Measurements from ENCODE around the gene GSDMA. TPM values are rescaled to one million over a fixed set of nuclear protein-coding genes. Genes with fewer than 3 reads are reported as not detected.

GSDMA gene
- total and polyA plus RNA-seq, 4 donors: 0.06 to 0.23 (median 0.13) TPM

DNA sequence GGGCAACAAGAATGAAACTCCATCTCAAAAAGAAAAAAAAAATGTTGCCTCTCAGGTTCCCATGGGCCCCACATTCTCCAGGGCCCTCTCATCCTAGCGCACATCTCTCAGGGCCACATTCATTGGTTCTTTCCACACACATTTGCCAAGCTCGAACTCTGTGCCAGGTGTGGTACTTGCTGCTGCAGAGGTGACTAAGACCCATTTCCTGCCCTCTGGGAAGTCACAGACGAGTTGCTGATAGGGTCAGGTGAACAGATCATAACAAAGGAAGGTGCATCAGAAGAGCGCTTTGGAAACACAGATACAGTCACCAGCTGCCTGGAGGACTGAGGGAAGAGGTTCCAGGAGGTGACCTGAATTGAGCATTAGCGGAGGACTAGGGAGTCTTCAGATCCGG lies 1.0 kb downstream of the GSDMA start:
- H3K36me3 ChIP-seq (ENCODE audit: control insufficient read depth in 4 of 4, insufficient read depth in 3 of 4, low read depth in 1 of 4, low read length in 3 of 4): no peaks in the 10 kb centered on the region
- H3K27me3 ChIP-seq (ENCODE audit: control insufficient read depth in 4 of 4, insufficient read depth in 4 of 4, low read length in 3 of 4): no peaks in the 10 kb centered on the region
- H3K4me1 ChIP-seq (ENCODE audit: control insufficient read depth in 4 of 4, insufficient read depth in 4 of 4, low read length in 3 of 4): no peaks in the 10 kb centered on the region
- 73% methylated on average over 6 of the region's 6 CpGs for WGBS
- H3K4me3 ChIP-seq (ENCODE audit: low read depth in 1 of 3, low read length in 3 of 3): no peak overlapping the region
- no peak overlapping the region for H3K27ac ChIP-seq (ENCODE audit: low read depth in 1 of 2, low read length in 2 of 2)
- H3K9me3 ChIP-seq (ENCODE audit: control insufficient read depth in 4 of 4, low read length in 3 of 4): no peaks in the 10 kb centered on the region
- DNase-seq (ENCODE audit: low spot score): no peak
- H3K9ac ChIP-seq (ENCODE audit: low read depth in 1 of 2, low read length in 2 of 2): no peak overlapping the region
- TF ChIP-seq FOXA2 (IDR thresholded peaks at IDR 0.05) (no peak), HNF4G (IDR thresholded peaks at IDR 0.05) (no peak), ATF3 (IDR thresholded peaks at IDR 0.05) (no peak)
- TF ChIP-seq, protein P1, sequence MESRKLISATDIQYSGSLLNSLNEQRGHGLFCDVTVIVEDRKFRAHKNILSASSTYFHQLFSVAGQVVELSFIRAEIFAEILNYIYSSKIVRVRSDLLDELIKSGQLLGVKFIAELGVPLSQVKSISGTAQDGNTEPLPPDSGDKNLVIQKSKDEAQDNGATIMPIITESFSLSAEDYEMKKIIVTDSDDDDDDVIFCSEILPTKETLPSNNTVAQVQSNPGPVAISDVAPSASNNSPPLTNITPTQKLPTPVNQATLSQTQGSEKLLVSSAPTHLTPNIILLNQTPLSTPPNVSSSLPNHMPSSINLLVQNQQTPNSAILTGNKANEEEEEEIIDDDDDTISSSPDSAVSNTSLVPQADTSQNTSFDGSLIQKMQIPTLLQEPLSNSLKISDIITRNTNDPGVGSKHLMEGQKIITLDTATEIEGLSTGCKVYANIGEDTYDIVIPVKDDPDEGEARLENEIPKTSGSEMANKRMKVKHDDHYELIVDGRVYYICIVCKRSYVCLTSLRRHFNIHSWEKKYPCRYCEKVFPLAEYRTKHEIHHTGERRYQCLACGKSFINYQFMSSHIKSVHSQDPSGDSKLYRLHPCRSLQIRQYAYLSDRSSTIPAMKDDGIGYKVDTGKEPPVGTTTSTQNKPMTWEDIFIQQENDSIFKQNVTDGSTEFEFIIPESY (IDR thresholded peaks at IDR 0.05): no peak

GRCh38 chr17:39965017-39965699 lies 2.4 kb downstream of the GSDMA start:
- Histone ChIP-seq H3K4me3 (ENCODE audit: low read depth in 1 of 3, low read length in 3 of 3) (no peak overlapping the region), H3K36me3 (ENCODE audit: control insufficient read depth in 4 of 4, insufficient read depth in 3 of 4, low read depth in 1 of 4, low read length in 3 of 4) (no peaks in the 10 kb centered on the region), H3K4me1 (ENCODE audit: control insufficient read depth in 4 of 4, insufficient read depth in 4 of 4, low read length in 3 of 4) (no peaks in the 10 kb centered on the region), H3K27me3 (ENCODE audit: control insufficient read depth in 4 of 4, insufficient read depth in 4 of 4, low read length in 3 of 4) (no peaks in the 10 kb centered on the region), H3K27ac (ENCODE audit: low read depth in 1 of 2, low read length in 2 of 2) (no peak overlapping the region), H3K9ac (ENCODE audit: low read depth in 1 of 2, low read length in 2 of 2) (no peak overlapping the region), H3K9me3 (ENCODE audit: control insufficient read depth in 4 of 4, low read length in 3 of 4) (no peaks in the 10 kb centered on the region)
- no peak for TF ChIP-seq FOXA2 (IDR thresholded peaks at IDR 0.05)
- TF ChIP-seq RAD21 (IDR thresholded peaks at IDR 0.05): no peak
- no peak for TF ChIP-seq FOXA1 (IDR thresholded peaks at IDR 0.05)
- TF ChIP-seq, protein P2, sequence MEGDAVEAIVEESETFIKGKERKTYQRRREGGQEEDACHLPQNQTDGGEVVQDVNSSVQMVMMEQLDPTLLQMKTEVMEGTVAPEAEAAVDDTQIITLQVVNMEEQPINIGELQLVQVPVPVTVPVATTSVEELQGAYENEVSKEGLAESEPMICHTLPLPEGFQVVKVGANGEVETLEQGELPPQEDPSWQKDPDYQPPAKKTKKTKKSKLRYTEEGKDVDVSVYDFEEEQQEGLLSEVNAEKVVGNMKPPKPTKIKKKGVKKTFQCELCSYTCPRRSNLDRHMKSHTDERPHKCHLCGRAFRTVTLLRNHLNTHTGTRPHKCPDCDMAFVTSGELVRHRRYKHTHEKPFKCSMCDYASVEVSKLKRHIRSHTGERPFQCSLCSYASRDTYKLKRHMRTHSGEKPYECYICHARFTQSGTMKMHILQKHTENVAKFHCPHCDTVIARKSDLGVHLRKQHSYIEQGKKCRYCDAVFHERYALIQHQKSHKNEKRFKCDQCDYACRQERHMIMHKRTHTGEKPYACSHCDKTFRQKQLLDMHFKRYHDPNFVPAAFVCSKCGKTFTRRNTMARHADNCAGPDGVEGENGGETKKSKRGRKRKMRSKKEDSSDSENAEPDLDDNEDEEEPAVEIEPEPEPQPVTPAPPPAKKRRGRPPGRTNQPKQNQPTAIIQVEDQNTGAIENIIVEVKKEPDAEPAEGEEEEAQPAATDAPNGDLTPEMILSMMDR (IDR thresholded peaks at IDR 0.05; ENCODE audit: low read depth, low read length, missing input control): no peak
- WGBS: 76% methylated on average over 8 of the region's 8 CpGs
- no peak for DNase-seq (ENCODE audit: low spot score)

DNA sequence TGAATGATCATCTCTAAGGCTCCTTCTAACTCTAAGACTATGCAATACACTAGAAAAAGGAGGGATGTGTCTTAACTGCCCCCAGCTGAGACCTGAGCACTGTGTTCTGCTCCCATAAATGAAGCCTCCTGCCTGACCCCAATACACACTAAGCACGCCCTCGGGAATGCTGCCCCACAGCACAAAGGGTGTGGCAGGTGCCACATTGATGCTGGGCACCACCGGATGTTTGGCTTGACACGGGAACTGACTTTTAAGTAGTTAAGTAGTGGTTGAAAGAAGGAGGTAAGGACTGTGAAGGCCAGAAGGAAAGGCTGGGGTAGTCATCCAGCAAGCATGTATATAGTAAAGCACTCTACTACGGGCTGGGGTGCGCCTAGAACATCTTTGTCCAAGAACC lies 4.0 kb downstream of the GSDMA start:
- WGBS: 87% methylated on average over 6 of the region's 6 CpGs

GRCh38 chr17:39968761-39969160 lies 6.0 kb downstream of the GSDMA start:
- no peak for TF ChIP-seq FOXA1 (IDR thresholded peaks at IDR 0.05)
- no peak for TF ChIP-seq ATF3 (IDR thresholded peaks at IDR 0.05)
- no peaks in the 10 kb centered on the region for H3K4me1 ChIP-seq (ENCODE audit: control insufficient read depth in 4 of 4, insufficient read depth in 4 of 4, low read length in 3 of 4)
- H3K27me3 ChIP-seq (ENCODE audit: control insufficient read depth in 4 of 4, insufficient read depth in 4 of 4, low read length in 3 of 4): no peaks in the 10 kb centered on the region
- no peak overlapping the region for H3K27ac ChIP-seq (ENCODE audit: low read depth in 1 of 2, low read length in 2 of 2)
- H3K9me3 ChIP-seq (ENCODE audit: control insufficient read depth in 4 of 4, low read length in 3 of 4): no peaks in the 10 kb centered on the region
- DNase-seq (ENCODE audit: low spot score): no peak
- H3K36me3 ChIP-seq (ENCODE audit: control insufficient read depth in 4 of 4, insufficient read depth in 3 of 4, low read depth in 1 of 4, low read length in 3 of 4): no peaks in the 10 kb centered on the region
- WGBS: 82% methylated on average over 2 of the region's 2 CpGs
- no peak overlapping the region for H3K9ac ChIP-seq (ENCODE audit: low read depth in 1 of 2, low read length in 2 of 2)
- H3K4me3 ChIP-seq (ENCODE audit: low read depth in 1 of 3, low read length in 3 of 3): no peak overlapping the region

More for the DNA sequence above, 4.0 kb downstream of the GSDMA start:
- Histone ChIP-seq H3K4me3 (ENCODE audit: low read depth in 1 of 3, low read length in 3 of 3) (no peak overlapping the region), H3K9ac (ENCODE audit: low read depth in 1 of 2, low read length in 2 of 2) (no peak overlapping the region), H3K36me3 (ENCODE audit: control insufficient read depth in 4 of 4, insufficient read depth in 3 of 4, low read depth in 1 of 4, low read length in 3 of 4) (no peaks in the 10 kb centered on the region), H3K27ac (ENCODE audit: low read depth in 1 of 2, low read length in 2 of 2) (no peak overlapping the region), H3K4me1 (ENCODE audit: control insufficient read depth in 4 of 4, insufficient read depth in 4 of 4, low read length in 3 of 4) (no peaks in the 10 kb centered on the region), H3K9me3 (ENCODE audit: control insufficient read depth in 4 of 4, low read length in 3 of 4) (no peaks in the 10 kb centered on the region), H3K27me3 (ENCODE audit: control insufficient read depth in 4 of 4, insufficient read depth in 4 of 4, low read length in 3 of 4) (no peaks in the 10 kb centered on the region)
- TF ChIP-seq FOXA1 (IDR thresholded peaks at IDR 0.05): no peak
- no peak for TF ChIP-seq EGR1 (IDR thresholded peaks at IDR 0.05; ENCODE audit: low read depth in 2 of 2)
- TF ChIP-seq FOXA2 (IDR thresholded peaks at IDR 0.05): no peak
- DNase-seq (ENCODE audit: low spot score): no peak
